A549 (cell line): ENCODE measurements around the gene PAPPA2. TPM values are rescaled to one million over a fixed set of nuclear protein-coding genes. Genes with fewer than 3 reads are reported as not detected.

Source experiments
- ATAC-seq, 2 experiments: fragments of 200-7000 bp in 1 of 2; fragments of >200 bp in 1 of 2; cut with Nextera tagmentation in 1 of 2; cut with Tn5 transposase in 1 of 2; 3 replicates each; pipeline versions ENCODE4 v1.8.0 to v1.9.1; 2018 to 2020; ENCODE audit warnings: mild to moderate bottlenecking in 1 of 2, moderate library complexity in 1 of 2
- CTCF ChIA-PET: fragments of 300-600 bp; sonication (Branson Sonifier 250); formaldehyde crosslinking; extraction: SDS; loops from one replicate; lab custom pipeline; 2021; ENCODE audit warnings: antibody characterized with exemption, inconsistent platforms; lab: Yijun Ruan, JAX
- POLR2A ChIA-PET: fragments of 350-600 bp; formaldehyde crosslinking; extraction: SDS; loops from one replicate; lab custom pipeline; 2021; ENCODE audit warnings: antibody characterized with exemption, inconsistent platforms; lab: Yijun Ruan, JAX
- DNase-seq, 2 experiments: peaks; one replicate each; pipeline versions ENCODE4 v3.0.0 to v3.0.0-alpha.2; 2011 to 2016; ENCODE audit warnings: low read depth in 1 of 2, low spot score in 1 of 2
- FAIRE-seq: peaks from 2 replicates; lab custom pipeline; 2011; peaks lifted over from hg19 to GRCh38; lab: Jason Lieb, UNC
- H3K27ac ChIP-seq, 2 experiments: fragments of >200 bp; sonication (Bioruptor Twin); formaldehyde crosslinking; 3 replicates each; pipeline ENCODE4 v1.5.1; 2016 to 2017
- H3K4me1 ChIP-seq: fragments of >200 bp; sonication (Bioruptor Twin); formaldehyde crosslinking; 3 replicates; pipeline ENCODE4 v1.6.1; 2016
- H3K4me2 ChIP-seq: fragments of >200 bp; sonication (Bioruptor Twin); formaldehyde crosslinking; 3 replicates; pipeline ENCODE4 v1.6.1; 2016
- H3K4me3 ChIP-seq: fragments of >200 bp; sonication (Bioruptor Twin); formaldehyde crosslinking; 3 replicates; pipeline ENCODE4 v1.5.1; 2016
- H3K9me3 ChIP-seq: fragments of >200 bp; sonication (Bioruptor Twin); formaldehyde crosslinking; 3 replicates; pipeline ENCODE4 v1.6.1; 2016
- CBX2 ChIP-seq: fragments of 200-600 bp; sonication (generic); IDR thresholded peaks from 2 replicates; pipeline ENCODE4 v1.6.1; 2016; ENCODE audit warnings: low read depth, mild to moderate bottlenecking, borderline replicate concordance
- CTCF ChIP-seq: fragments of >200 bp; sonication (Bioruptor Twin); formaldehyde crosslinking; IDR thresholded peaks from 3 replicates; pipeline ENCODE4 v1.5.1; 2016
- E2F6 ChIP-seq: IDR thresholded peaks from 2 replicates; pipeline ENCODE4 v1.6.1; 2012; ENCODE audit warnings: low read depth, borderline replicate concordance
- EHMT2 ChIP-seq: fragments of 200-600 bp; sonication (generic); IDR thresholded peaks from 2 replicates; pipeline ENCODE4 v1.6.1; 2016; ENCODE audit warnings: antibody characterized with exemption, low read depth, mild to moderate bottlenecking, moderate library complexity
- ELK1 ChIP-seq: fragments of 150-350 bp; IDR thresholded peaks from 2 replicates; pipeline ENCODE4 v1.6.1; 2014; ENCODE audit warnings: low read depth, mild to moderate bottlenecking, low read length
- ESRRA ChIP-seq: fragments of 150-350 bp; IDR thresholded peaks from 2 replicates; pipeline ENCODE4 v1.6.1; 2014; ENCODE audit warnings: mild to moderate bottlenecking, low read length, borderline replicate concordance
- FOXS1 ChIP-seq: fragments of 250-450 bp; sonication (Bioruptor Pico); IDR thresholded peaks from 2 replicates; pipeline ENCODE4 v1.5.0; 2020; ENCODE audit warnings: mild to moderate bottlenecking, moderate library complexity
- GATA3 ChIP-seq: IDR thresholded peaks from 2 replicates; pipeline ENCODE4 v1.6.1; 2012; ENCODE audit warnings: borderline replicate concordance
- MAFK ChIP-seq: fragments of 450-650 bp; IDR thresholded peaks from 2 replicates; pipeline ENCODE4 v1.6.1; 2014; ENCODE audit not compliant: partially characterized antibody
- MAX ChIP-seq: IDR thresholded peaks from 2 replicates; pipeline ENCODE4 v1.6.1; 2012
- MYC ChIP-seq: IDR thresholded peaks from 2 replicates; pipeline ENCODE4 v1.6.1; 2012; ENCODE audit warnings: mild to moderate bottlenecking, inconsistent platforms, low read length, improper control_type of control experiment, borderline replicate concordance
- NFE2L2 ChIP-seq: fragments of 150-350 bp; conservative IDR thresholded peaks from 2 replicates; pipeline ENCODE4 v1.6.1; 2014; ENCODE audit warnings: low read length
- NR3C1 ChIP-seq: fragments of >200 bp; sonication (Bioruptor Twin); formaldehyde crosslinking; IDR thresholded peaks from 3 replicates; pipeline ENCODE4 v1.6.1; 2017
- PBX3 ChIP-seq: IDR thresholded peaks from 2 replicates; pipeline ENCODE4 v1.6.1; 2012
- RARB ChIP-seq: fragments of 250-450 bp; sonication (Bioruptor Pico); IDR thresholded peaks from 2 replicates; pipeline ENCODE4 v1.8.0; 2021; ENCODE audit warnings: mild to moderate bottlenecking, moderate library complexity
- RCOR1 ChIP-seq: fragments of 150-350 bp; IDR thresholded peaks from 2 replicates; pipeline ENCODE4 v1.6.1; 2014; ENCODE audit warnings: antibody characterized with exemption, low read length, low read depth
- REST ChIP-seq: fragments of 200-600 bp; sonication (generic); IDR thresholded peaks from 2 replicates; pipeline ENCODE4 v1.6.1; 2016; ENCODE audit warnings: antibody characterized with exemption, mild to moderate bottlenecking, moderate library complexity
- RFX5 ChIP-seq: fragments of 450-650 bp; IDR thresholded peaks from 2 replicates; pipeline ENCODE4 v1.7.1; 2014; ENCODE audit warnings: antibody characterized with exemption, mild to moderate bottlenecking, moderate library complexity
- SMC3 ChIP-seq: fragments of >200 bp; sonication (Bioruptor Twin); formaldehyde crosslinking; IDR thresholded peaks from 3 replicates; pipeline ENCODE4 v1.6.1; 2018; ENCODE audit warnings: inconsistent platforms
- TFCP2L1 ChIP-seq: fragments of 250-450 bp; sonication (Bioruptor Pico); IDR thresholded peaks from 2 replicates; pipeline ENCODE4 v1.5.0; 2021; ENCODE audit warnings: mild to moderate bottlenecking
- WGBS: methylation state at CpG from one replicate; pipeline ENCODE4 v1.1.6; 2017; ENCODE audit errors: missing lambda C conversion rate; 5-methylcytosine and 5-hydroxymethylcytosine counted together
- polyA plus RNA-seq, 4 experiments: library from polyadenylated mRNA; depleted of rRNA in 3 of 4; stranded (reverse); fragments of >200 nt; fragmentation: RNase III in 1 of 4; extraction: RNeasy Plus Mini Kit Qiagen cat#74134 plus additional on column Dnase treatment in 1 of 4; gene quantifications; 2 replicates in 3 of 4; 3 replicates in 1 of 4; pipeline ENCODE4 v1.2.3, GENCODE V29; 2011 to 2017

Gene PAPPA2
- polyA plus RNA-seq, 2 of the 4 experiments (the other 2 are of a cell fraction): 0.03 to 0.72 TPM

- 1% methylated on average over 5 of the region's 5 CpGs for WGBS
- TF ChIP-seq GATA3 (no peak), ELK1 (no peak), PBX3 (no peak), RFX5 (no peak), E2F6 (no peak), CBX2 (no peak), RARB (no peak), NR3C1 (no peak), SMC3 (no peak), ESRRA (no peak), CTCF (no peak), MAX (no peak), EHMT2 (no peak), TFCP2L1 (CRISPR knock-in tag) (no peak), FOXS1 (CRISPR knock-in tag) (no peak), NFE2L2 (no peak), MYC (no peak), MAFK (no peak), RCOR1 (no peak)
- TF ChIP-seq, all 56 proteins: peak for 0
- ChIA-PET POLR2A (no interaction called here), CTCF (interaction anchor here (1.6 kb wide), 1 partner anchor 10 kb away, joined by 9 read pairs; no protein-coding TSS in a partner anchor)
- Histone ChIP-seq H3K9me3 (no peaks in the 10 kb centered on the region), H3K4me2 (no peak overlapping the region), H3K27ac (no peak overlapping the region), H3K4me1 (no peaks in the 10 kb centered on the region), H3K4me3 (no peak overlapping the region)
- no peak for ATAC-seq
- DNase-seq: no peak
- no peak for FAIRE-seq
Measured at GRCh38 chr1:176801514-176802020, 338.6 kb downstream of the PAPPA2 start.

GRCh38 chr1:176802316-176802715, 339.3 kb downstream of the PAPPA2 start:
- ChIA-PET POLR2A (interaction anchor here (0.6 kb wide), 1 partner anchor 1652 kb away, joined by 3 read pairs; no protein-coding TSS in a partner anchor), CTCF (interaction anchor here (0.6 to 1.6 kb wide), 3 partner anchors 11 to 1647 kb away, joined by 3 to 9 read pairs (median 3); no protein-coding TSS in a partner anchor)
- ATAC-seq (no peak), FAIRE-seq (no peak), DNase-seq (no peak)
- no peak overlapping the region for H3K27ac ChIP-seq
- H3K4me1 ChIP-seq: no peaks in the 10 kb centered on the region
- 9% methylated on average over 2 of the region's 2 CpGs for WGBS
- TF ChIP-seq REST: no peak
- no peak overlapping the region for H3K4me2 ChIP-seq
- H3K4me3 ChIP-seq: no peak overlapping the region
- no peaks in the 10 kb centered on the region for H3K9me3 ChIP-seq
